ENCODE results near the gene MS4A18.

MS4A18 gene

DNA sequence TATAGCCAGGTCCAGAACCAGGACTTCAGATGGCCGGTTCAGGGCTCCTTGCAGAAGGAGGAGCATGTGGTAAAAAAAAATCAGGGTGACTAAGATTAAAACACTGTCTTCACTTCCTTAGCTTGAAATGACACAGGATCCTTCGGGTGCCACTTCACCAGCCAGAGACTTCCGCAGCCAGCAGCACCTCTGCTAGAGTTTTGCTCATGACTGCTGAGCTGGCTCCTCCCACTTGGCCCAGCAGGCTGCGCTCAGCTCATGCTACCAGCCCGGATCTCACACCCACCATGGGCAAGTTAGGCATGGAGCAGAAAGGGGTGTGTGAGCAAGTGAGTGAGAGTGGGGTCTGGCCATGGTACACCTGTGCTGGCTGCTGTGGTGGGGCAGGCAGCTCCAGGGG lies 6.6 kb upstream of the MS4A18 start:
- H3K27ac ChIP-seq, result no peak overlapping the region
- TF ChIP-seq, protein P1, sequence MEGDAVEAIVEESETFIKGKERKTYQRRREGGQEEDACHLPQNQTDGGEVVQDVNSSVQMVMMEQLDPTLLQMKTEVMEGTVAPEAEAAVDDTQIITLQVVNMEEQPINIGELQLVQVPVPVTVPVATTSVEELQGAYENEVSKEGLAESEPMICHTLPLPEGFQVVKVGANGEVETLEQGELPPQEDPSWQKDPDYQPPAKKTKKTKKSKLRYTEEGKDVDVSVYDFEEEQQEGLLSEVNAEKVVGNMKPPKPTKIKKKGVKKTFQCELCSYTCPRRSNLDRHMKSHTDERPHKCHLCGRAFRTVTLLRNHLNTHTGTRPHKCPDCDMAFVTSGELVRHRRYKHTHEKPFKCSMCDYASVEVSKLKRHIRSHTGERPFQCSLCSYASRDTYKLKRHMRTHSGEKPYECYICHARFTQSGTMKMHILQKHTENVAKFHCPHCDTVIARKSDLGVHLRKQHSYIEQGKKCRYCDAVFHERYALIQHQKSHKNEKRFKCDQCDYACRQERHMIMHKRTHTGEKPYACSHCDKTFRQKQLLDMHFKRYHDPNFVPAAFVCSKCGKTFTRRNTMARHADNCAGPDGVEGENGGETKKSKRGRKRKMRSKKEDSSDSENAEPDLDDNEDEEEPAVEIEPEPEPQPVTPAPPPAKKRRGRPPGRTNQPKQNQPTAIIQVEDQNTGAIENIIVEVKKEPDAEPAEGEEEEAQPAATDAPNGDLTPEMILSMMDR (conservative IDR thresholded peaks at IDR 0.05), result no peak
- no peak for TF ChIP-seq ZFX (IDR thresholded peaks at IDR 0.05)

DNA sequence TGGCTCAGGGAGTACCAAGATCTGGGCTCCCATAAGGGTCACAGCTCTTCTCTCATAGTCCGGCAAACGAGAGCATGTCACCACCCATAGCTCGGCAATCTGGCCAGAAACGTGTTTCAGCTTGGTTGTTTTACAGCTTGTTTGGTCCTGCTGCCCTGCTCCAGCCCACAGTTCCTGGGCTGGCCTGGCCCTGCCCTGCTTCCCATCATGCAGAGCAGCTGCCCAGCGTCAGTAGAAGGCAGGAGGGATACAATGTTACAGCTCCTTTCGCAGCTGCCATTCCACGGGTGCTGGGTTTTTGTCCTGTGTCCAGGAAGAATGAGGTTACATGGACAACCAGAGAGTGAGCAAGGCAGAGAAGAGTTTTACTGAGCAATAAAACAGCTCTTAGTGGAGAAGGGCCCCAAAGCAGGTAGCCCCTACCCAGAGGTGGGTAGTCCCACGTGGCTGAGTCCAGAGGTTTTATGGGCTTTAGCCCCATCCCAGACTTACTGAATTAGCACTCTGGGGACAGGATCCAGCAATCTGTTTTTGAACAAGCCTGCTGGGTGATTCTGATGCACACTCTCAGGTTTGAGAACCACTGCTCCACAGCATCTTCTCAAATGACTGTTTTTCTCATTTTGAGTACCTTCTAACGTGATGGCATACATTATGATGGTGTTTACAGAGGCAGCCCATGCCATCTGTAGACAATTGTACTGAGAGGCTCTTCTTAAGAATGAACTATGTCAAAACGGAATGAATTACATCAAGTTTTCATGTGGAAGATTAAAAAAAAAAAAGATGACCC lies 5.8 kb upstream of the MS4A18 start:
- no peak overlapping the region for H3K27ac ChIP-seq
- TF ChIP-seq ZFX (IDR thresholded peaks at IDR 0.05), result no peak
- TF ChIP-seq, protein P1 (conservative IDR thresholded peaks at IDR 0.05), result no peak

DNA sequence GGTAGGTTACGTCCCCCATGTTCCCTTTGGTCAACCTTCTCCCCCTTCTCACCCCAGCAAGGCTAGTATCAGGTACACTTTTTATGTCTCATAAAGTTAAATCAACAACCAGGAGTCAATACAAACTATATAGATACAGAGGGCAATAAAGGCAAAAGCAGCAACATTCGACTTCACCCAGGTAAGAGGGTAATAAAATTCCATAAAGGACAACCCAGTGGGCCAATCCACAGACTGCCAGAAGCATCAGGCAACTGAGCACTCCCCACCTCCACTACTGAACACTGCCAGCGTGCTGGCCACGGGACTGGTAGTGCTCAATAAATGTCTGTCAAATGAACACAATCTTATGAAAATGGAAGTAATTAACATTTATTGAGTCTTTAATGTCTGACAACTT lies 5.1 kb upstream of the MS4A18 start:
- TF ChIP-seq, protein P1 (conservative IDR thresholded peaks at IDR 0.05), result no peak
- no peak for TF ChIP-seq ZFX (IDR thresholded peaks at IDR 0.05)
- H3K27ac ChIP-seq, result no peak overlapping the region

DNA sequence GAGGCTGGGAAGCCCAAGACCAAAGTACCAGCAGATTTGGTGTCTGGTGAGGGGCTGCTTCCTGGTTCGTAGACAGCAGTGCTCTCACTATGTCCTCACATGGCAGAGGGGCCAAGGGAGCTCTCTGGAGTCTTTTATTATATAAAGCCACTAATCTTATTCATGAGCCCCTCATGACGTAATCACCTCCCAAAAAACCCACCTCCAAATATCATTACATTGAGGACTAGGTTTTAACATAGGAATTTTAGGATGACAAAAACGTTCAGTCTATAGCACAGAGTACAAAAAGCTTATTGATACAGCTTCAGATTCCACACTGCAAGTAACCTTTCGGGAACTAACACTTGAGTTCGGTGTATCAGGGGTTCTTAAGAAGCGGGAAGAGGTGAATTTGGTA lies 4.1 kb upstream of the MS4A18 start:
- H3K27ac ChIP-seq, result no peak overlapping the region
- TF ChIP-seq ZFX (IDR thresholded peaks at IDR 0.05), result no peak
- TF ChIP-seq, protein P1 (conservative IDR thresholded peaks at IDR 0.05), result no peak

DNA sequence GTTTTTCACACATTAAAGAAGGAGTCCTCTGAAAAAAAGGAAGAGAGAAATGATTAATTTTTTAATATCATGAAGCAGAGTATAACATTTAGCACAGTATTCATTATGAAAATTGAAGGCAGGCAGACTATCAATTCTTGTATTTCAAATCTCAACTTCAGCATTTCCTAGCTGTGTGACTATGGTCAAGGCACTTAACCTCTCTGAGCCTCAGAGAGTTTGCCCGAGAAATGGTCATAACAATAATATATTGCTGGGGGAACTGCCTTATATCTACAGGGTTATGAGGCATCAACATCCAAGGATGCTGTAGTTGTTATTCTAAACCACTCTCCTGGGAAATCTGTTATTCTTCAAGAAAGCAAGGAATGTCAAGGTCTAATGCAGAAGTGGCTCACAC lies 1.1 kb downstream of the MS4A18 start:
- TF ChIP-seq, protein P1 (conservative IDR thresholded peaks at IDR 0.05), result no peak
- no peak for TF ChIP-seq ZFX (IDR thresholded peaks at IDR 0.05)
- no peak overlapping the region for H3K27ac ChIP-seq

DNA sequence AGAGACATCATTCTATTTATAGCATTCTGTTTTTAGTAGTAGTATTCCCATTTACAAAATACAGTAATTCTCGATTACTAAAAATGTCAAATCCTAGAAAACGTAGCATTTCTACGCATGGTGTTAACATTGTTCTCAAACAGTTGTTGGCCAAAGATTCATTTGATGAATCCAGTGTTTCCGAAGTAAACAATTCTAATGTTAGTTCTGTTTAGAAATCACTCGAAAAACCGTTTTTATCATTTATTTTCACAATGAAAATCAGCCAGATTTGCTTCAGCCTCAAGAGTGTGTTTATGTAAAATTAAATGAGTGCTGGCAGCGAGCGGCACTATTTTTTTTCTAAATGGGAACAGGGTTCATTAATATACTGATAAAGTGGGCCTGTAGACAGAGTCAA lies 7.1 kb downstream of the MS4A18 start:
- TF ChIP-seq ZFX (IDR thresholded peaks at IDR 0.05), result no peak
- TF ChIP-seq, protein P1 (conservative IDR thresholded peaks at IDR 0.05), result no peak

DNA sequence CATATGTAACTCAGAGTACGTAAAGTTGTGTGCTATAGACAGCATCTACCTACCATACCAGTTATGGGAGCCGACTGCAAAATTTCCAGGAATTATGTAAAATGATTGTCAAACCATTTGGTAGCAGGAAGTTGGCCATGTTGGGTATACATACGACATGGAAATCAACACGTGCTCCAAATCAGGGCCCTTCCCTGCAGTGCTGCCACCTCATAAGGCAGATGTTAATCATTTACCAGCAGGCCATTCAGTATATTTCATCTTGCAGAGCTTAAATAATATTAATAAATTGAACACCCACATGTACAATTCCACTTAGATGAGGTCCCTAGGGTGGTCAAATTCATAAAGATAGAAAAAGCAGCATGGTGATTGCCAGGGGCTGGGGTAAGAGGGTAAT lies 9.8 kb downstream of the MS4A18 start:
- TF ChIP-seq, protein P1 (conservative IDR thresholded peaks at IDR 0.05), result no peak
- no peak for TF ChIP-seq ZFX (IDR thresholded peaks at IDR 0.05)
- H3K27ac ChIP-seq, result no peak overlapping the region

More for the DNA sequence above, 7.1 kb downstream of the MS4A18 start:
- H3K27ac ChIP-seq, result no peak overlapping the region
